ENCODE data around the gene CCDC188. TPM values are rescaled to one million over a fixed set of nuclear protein-coding genes. Genes with fewer than 3 reads are reported as not detected.

Gene CCDC188
- total RNA-seq, 1 experiment from 2014 or later, result not detected

GRCh38 chr22:20199413-20199842 is 48.6 kb upstream of the CCDC188 start:
- BruUV-seq (replicated peaks), result no TSS peak
- TF ChIP-seq REST (IDR thresholded peaks at IDR 0.05; ENCODE audit: insufficient read depth in 1 of 2, low read depth in 2 of 2, low read length in 1 of 2), result no peak
- no peak for TF ChIP-seq CTCF (IDR thresholded peaks at IDR 0.05)
- no peak for TF ChIP-seq POLR2AphosphoS5 (IDR thresholded peaks at IDR 0.05; ENCODE audit: low read depth, low read length)
- TF ChIP-seq SIN3A (IDR thresholded peaks at IDR 0.05; ENCODE audit: borderline replicate concordance, insufficient read depth, low read depth, low read length), result no peak
- TF ChIP-seq TCF7L2 (IDR thresholded peaks at IDR 0.05; ENCODE audit: low read depth, low read length), result no peak
- Histone ChIP-seq H3K4me3 (ENCODE audit: low read depth in 2 of 2, low read length in 2 of 2) (no peak overlapping the region), H3K27me3 (ENCODE audit: control insufficient read depth, insufficient read depth, low read length) (no peaks in the 10 kb centered on the region), H3K9me3 (ENCODE audit: control insufficient read depth, insufficient read depth, low read depth, low read length) (no peaks in the 10 kb centered on the region), H3K27ac (ENCODE audit: low read length) (no peak overlapping the region), H3K36me3 (ENCODE audit: control insufficient read depth, insufficient read depth, low read length) (no peaks in the 10 kb centered on the region), H3K4me1 (ENCODE audit: control insufficient read depth, insufficient read depth, low read length) (no peaks in the 10 kb centered on the region)
- intact Hi-C loops (cut with micrococcal nuclease; ENCODE audit: unreplicated experiment) (no loop called here), in situ Hi-C loops (cut with HindIII; ENCODE audit: low pct_unique_long_range_greater_than_20kb, low sequenced_read_pairs) (no loop called here)
- CTCF ChIA-PET, result no interaction called here
- DNase-seq (ENCODE audit: low read depth, low spot score), result no peak
- POLR2A ChIA-PET, result no interaction called here
- no peak for ATAC-seq

GRCh38 chr22:20198557-20199319 is 47.9 kb upstream of the CCDC188 start:
- Histone ChIP-seq H3K9me3 (ENCODE audit: control insufficient read depth, insufficient read depth, low read depth, low read length) (no peaks in the 10 kb centered on the region), H3K4me3 (ENCODE audit: low read depth in 2 of 2, low read length in 2 of 2) (no peak overlapping the region), H3K4me1 (ENCODE audit: control insufficient read depth, insufficient read depth, low read length) (no peaks in the 10 kb centered on the region), H3K27me3 (ENCODE audit: control insufficient read depth, insufficient read depth, low read length) (no peaks in the 10 kb centered on the region), H3K36me3 (ENCODE audit: control insufficient read depth, insufficient read depth, low read length) (no peaks in the 10 kb centered on the region), H3K27ac (ENCODE audit: low read length) (no peak overlapping the region)
- ChIA-PET POLR2A (no interaction called here), CTCF (no interaction called here)
- ATAC-seq (no peak), DNase-seq (ENCODE audit: low read depth, low spot score) (no peak)
- in situ Hi-C loops (cut with HindIII; ENCODE audit: low pct_unique_long_range_greater_than_20kb, low sequenced_read_pairs), result no loop called here
- no peak for TF ChIP-seq SIN3A (IDR thresholded peaks at IDR 0.05; ENCODE audit: borderline replicate concordance, insufficient read depth, low read depth, low read length)
- no peak for TF ChIP-seq CTCF (IDR thresholded peaks at IDR 0.05)
- no peak for TF ChIP-seq POLR2AphosphoS5 (IDR thresholded peaks at IDR 0.05; ENCODE audit: low read depth, low read length)
- no peak for TF ChIP-seq REST (IDR thresholded peaks at IDR 0.05; ENCODE audit: insufficient read depth in 1 of 2, low read depth in 2 of 2, low read length in 1 of 2)
- TF ChIP-seq TCF7L2 (IDR thresholded peaks at IDR 0.05; ENCODE audit: low read depth, low read length), result no peak
- BruUV-seq (replicated peaks), result no TSS peak
- intact Hi-C loops (cut with micrococcal nuclease; ENCODE audit: unreplicated experiment), result no loop called here
